Measurements from ENCODE around the gene TYMS. TPM values are rescaled to one million over a fixed set of nuclear protein-coding genes. Genes with fewer than 3 reads are reported as not detected.

Gene TYMS
- total and polyA plus RNA-seq, 2 experiments from 2014 or later, result 16.8 to 72.8 TPM

GRCh38 chr18:614193-614592 lies 43.3 kb upstream of the TYMS start:
- no peaks in the 10 kb centered on the region for H3K9me2 ChIP-seq (ENCODE audit: insufficient read depth)
- H3K79me2 ChIP-seq (ENCODE audit: insufficient read depth), result no peaks in the 10 kb centered on the region
- H3K4me1 ChIP-seq (ENCODE audit: insufficient read depth), result peaks cover 6% of the 10 kb centered on the region; the same call in 1 of the 2 replicates
- H3F3A ChIP-seq (ENCODE audit: insufficient read depth), result no peaks in the 10 kb centered on the region
- no peak for TF ChIP-seq EZH2 (IDR thresholded peaks at IDR 0.05; ENCODE audit: insufficient read depth, poor library complexity, severe bottlenecking)
- no peak for TF ChIP-seq EZH2phosphoT487 (IDR thresholded peaks at IDR 0.05; ENCODE audit: insufficient read depth, low read depth)
- no peak for DNase-seq
- no peak overlapping the region for H3K4me3 ChIP-seq
- H3K27ac ChIP-seq, result no peak overlapping the region
- 94 to 100% methylated on average over 1 of the region's 1 CpG for WGBS, 2 experiments (ENCODE audit: low coverage in 1 of 2, low lambda C conversion rate in 2 of 2, missing lambda C conversion rate in 2 of 2)
- no peaks in the 10 kb centered on the region for H3K9me3 ChIP-seq (ENCODE audit: low read depth)
- H3K9ac ChIP-seq, result no peak overlapping the region
- H3K36me3 ChIP-seq (ENCODE audit: low read depth), result no peaks in the 10 kb centered on the region
- H3K4me2 ChIP-seq (ENCODE audit: unreplicated experiment), result no peak overlapping the region
- no peak overlapping the region for H2AFZ ChIP-seq
- H4K20me1 ChIP-seq (ENCODE audit: insufficient read depth), result no peaks in the 10 kb centered on the region
- no peaks in the 10 kb centered on the region for H3K27me3 ChIP-seq (replicated peaks; ENCODE audit: insufficient read depth)
- in situ Hi-C loops (cut with MboI), result loop anchor here (5.0 kb wide), 1 partner anchor 327 kb away; no protein-coding TSS in a partner anchor

GRCh38 chr18:615092-615521 lies 42.3 kb upstream of the TYMS start:
- WGBS, 2 experiments (ENCODE audit: low coverage in 1 of 2, low lambda C conversion rate in 2 of 2, missing lambda C conversion rate in 2 of 2), result 92 to 94% methylated on average over 5 of the region's 5 CpGs

GRCh38 chr18:615773-616172 lies 41.7 kb upstream of the TYMS start:
- Histone ChIP-seq H3K27ac (no peak overlapping the region), H3K9me3 (ENCODE audit: low read depth) (no peaks in the 10 kb centered on the region), H3K4me1 (ENCODE audit: insufficient read depth) (peaks cover 6% of the 10 kb centered on the region; the same call in 1 of the 2 replicates), H3K9me2 (ENCODE audit: insufficient read depth) (no peaks in the 10 kb centered on the region), H3K4me3 (no peak overlapping the region), H3F3A (ENCODE audit: insufficient read depth) (no peaks in the 10 kb centered on the region), H3K36me3 (ENCODE audit: low read depth) (no peaks in the 10 kb centered on the region), H3K4me2 (ENCODE audit: unreplicated experiment) (no peak overlapping the region), H3K27me3 (replicated peaks; ENCODE audit: insufficient read depth) (no peaks in the 10 kb centered on the region), H4K20me1 (ENCODE audit: insufficient read depth) (no peaks in the 10 kb centered on the region), H2AFZ (no peak overlapping the region), H3K9ac (no peak overlapping the region), H3K79me2 (ENCODE audit: insufficient read depth) (no peaks in the 10 kb centered on the region)
- in situ Hi-C loops (cut with MboI), result no loop called here
- TF ChIP-seq EZH2phosphoT487 (IDR thresholded peaks at IDR 0.05; ENCODE audit: insufficient read depth, low read depth), result no peak
- TF ChIP-seq EZH2 (IDR thresholded peaks at IDR 0.05; ENCODE audit: insufficient read depth, poor library complexity, severe bottlenecking), result no peak
- peak; percentile 30 for DNase-seq
- 77% methylated on average over 4 of the region's 4 CpGs for WGBS, 2 experiments (ENCODE audit: low coverage in 1 of 2, low lambda C conversion rate in 2 of 2, missing lambda C conversion rate in 2 of 2)

More at GRCh38 chr18:615092-615521, 42.3 kb upstream of the TYMS start:
- H4K20me1 ChIP-seq (ENCODE audit: insufficient read depth), result no peaks in the 10 kb centered on the region
- H3K27ac ChIP-seq, result no peak overlapping the region
- H3K4me3 ChIP-seq, result no peak overlapping the region
- H3F3A ChIP-seq (ENCODE audit: insufficient read depth), result no peaks in the 10 kb centered on the region
- H3K9me3 ChIP-seq (ENCODE audit: low read depth), result no peaks in the 10 kb centered on the region
- TF ChIP-seq EZH2 (IDR thresholded peaks at IDR 0.05; ENCODE audit: insufficient read depth, poor library complexity, severe bottlenecking), result no peak
- TF ChIP-seq EZH2phosphoT487 (IDR thresholded peaks at IDR 0.05; ENCODE audit: insufficient read depth, low read depth), result no peak
- no peak overlapping the region for H2AFZ ChIP-seq
- no peaks in the 10 kb centered on the region for H3K36me3 ChIP-seq (ENCODE audit: low read depth)
- H3K9me2 ChIP-seq (ENCODE audit: insufficient read depth), result no peaks in the 10 kb centered on the region
- no peak for DNase-seq
- no peak overlapping the region for H3K9ac ChIP-seq
- no peaks in the 10 kb centered on the region for H3K27me3 ChIP-seq (replicated peaks; ENCODE audit: insufficient read depth)
- H3K79me2 ChIP-seq (ENCODE audit: insufficient read depth), result no peaks in the 10 kb centered on the region
- in situ Hi-C loops (cut with MboI), result no loop called here
- H3K4me1 ChIP-seq (ENCODE audit: insufficient read depth), result peaks cover 6% of the 10 kb centered on the region; the same call in 1 of the 2 replicates
- H3K4me2 ChIP-seq (ENCODE audit: unreplicated experiment), result no peak overlapping the region

- Histone ChIP-seq H3K36me3 (ENCODE audit: low read depth) (no peaks in the 10 kb centered on the region), H3K9ac (no peak overlapping the region), H3F3A (ENCODE audit: insufficient read depth) (no peaks in the 10 kb centered on the region), H3K27ac (no peak overlapping the region), H2AFZ (no peak overlapping the region), H3K4me2 (ENCODE audit: unreplicated experiment) (no peak overlapping the region), H3K79me2 (ENCODE audit: insufficient read depth) (no peaks in the 10 kb centered on the region), H3K9me2 (ENCODE audit: insufficient read depth) (no peaks in the 10 kb centered on the region), H3K27me3 (replicated peaks; ENCODE audit: insufficient read depth) (no peaks in the 10 kb centered on the region), H3K9me3 (ENCODE audit: low read depth) (no peaks in the 10 kb centered on the region), H4K20me1 (ENCODE audit: insufficient read depth) (no peaks in the 10 kb centered on the region), H3K4me1 (ENCODE audit: insufficient read depth) (peaks cover 9% of the 10 kb centered on the region; the same call in 1 of the 2 replicates), H3K4me3 (no peak overlapping the region)
- peak; percentile 82 for DNase-seq
- WGBS, 2 experiments (ENCODE audit: low coverage in 1 of 2, low lambda C conversion rate in 2 of 2, missing lambda C conversion rate in 2 of 2), result 26 to 28% methylated on average over 4 of the region's 4 CpGs
- TF ChIP-seq EZH2 (IDR thresholded peaks at IDR 0.05; ENCODE audit: insufficient read depth, poor library complexity, severe bottlenecking), result no peak
- no peak for TF ChIP-seq EZH2phosphoT487 (IDR thresholded peaks at IDR 0.05; ENCODE audit: insufficient read depth, low read depth)
- in situ Hi-C loops (cut with MboI), result no loop called here
These were observed 41.0 kb upstream of the TYMS start for GRCh38 chr18:616380-616995.

Data from GM23248 (cell line).